ENCODE data around the gene RARS2. TPM values are rescaled to one million over a fixed set of nuclear protein-coding genes. Genes with fewer than 3 reads are reported as not detected.

RARS2 gene
- polyA plus RNA-seq, 4 donors: 23.0 to 102 (median 25.9) TPM

Other genes starting within 250 kb of the RARS2 start
- gene C6orf163, start 245.2 kb downstream of the RARS2 start, polyA plus RNA-seq: 1 to 10 TPM in 2 of 4 donors, under 1 TPM in 1, not detected in 1; 0.52 to 2.5 (median 2.4) TPM
- under 1 TPM in 2 of 4 donors, not detected in 2; 0.03 to 0.06 TPM for gene CFAP206, start 182.0 kb downstream of the RARS2 start, polyA plus RNA-seq
- 10 to 100 TPM; 15.4 to 40.6 (median 17.7) TPM for gene SLC35A1, start 117.0 kb downstream of the RARS2 start, polyA plus RNA-seq
- gene ORC3, start 148 bp upstream of the RARS2 start, polyA plus RNA-seq: 10 to 100 TPM in 3 of 4 donors, 1 to 10 TPM in 1; 9.5 to 31.6 (median 17.8) TPM
- gene AKIRIN2, start 112.2 kb upstream of the RARS2 start, polyA plus RNA-seq: 10 to 100 TPM; 19.9 to 63.8 (median 24.2) TPM